Large intestine (tissue), 1 donor: ENCODE data around the gene CEP152. TPM values are rescaled to one million over a fixed set of nuclear protein-coding genes. Genes with fewer than 3 reads are reported as not detected.

Source experiments
- polyA plus RNA-seq: library from polyadenylated mRNA; unstranded; fragments of 120-200 nt; gene quantifications from one replicate; pipeline ENCODE4 v1.2.1, GENCODE V29; 2013

CEP152 gene
- polyA plus RNA-seq, 1 donor: 6.4 TPM

Other genes with a start within 250 kb of the CEP152 start
- gene FBN1, start 165.4 kb downstream of the CEP152 start, polyA plus RNA-seq: 49.6 TPM
- gene EID1, start 67.1 kb upstream of the CEP152 start, polyA plus RNA-seq: 164 TPM
- 1.7 TPM for gene SHC4, start 152.8 kb upstream of the CEP152 start, polyA plus RNA-seq
- 33.5 TPM for gene SECISBP2L, start 235.4 kb upstream of the CEP152 start, polyA plus RNA-seq